A673 (cell line): ENCODE data around the gene MST1.

Experiments used
- CTCF ChIP-seq: fragments of 300-800, 200-600 bp; sonication (generic); conservative IDR thresholded peaks from 2 replicates; pipeline ENCODE4 v1.5.1; 2017; ENCODE audit warnings: low read depth, mild to moderate bottlenecking, antibody characterized with exemption, low read length, moderate library complexity, mixed read lengths
- EZH2 ChIP-seq: fragments of 200-600 bp; sonication (generic); IDR thresholded peaks from 2 replicates; pipeline ENCODE4 v1.6.1; 2017; ENCODE audit warnings: borderline replicate concordance, low read depth, mild to moderate bottlenecking, mixed read lengths, antibody characterized with exemption, low read length; ENCODE audit not compliant: poor library complexity, severe bottlenecking

- TF ChIP-seq EZH2: no peak
- no peak for TF ChIP-seq CTCF
Observed at GRCh38 chr3:49738067-49738713, 48.9 kb upstream of the MST1 start.
